ENCODE measurements around the gene RABL2B. TPM values are rescaled to one million over a fixed set of nuclear protein-coding genes. Genes with fewer than 3 reads are reported as not detected.
"Not testable (repeated sequence)": the region's sequence is repeated elsewhere in the genome, so short reads cannot be mapped to it uniquely, and the experiment has no call there.

The RABL2B gene
- 9.5 TPM for total RNA-seq
- polyA plus RNA-seq, result 21.0 TPM

GRCh38 chr22:50783033-50783879, at the start of gene RABL2B:
TSS of gene RABL2B (minus strand) at chr22:50783636. CDS start at chr22:50782294, 1,342 bp downstream.
- DNase-seq (ENCODE audit: extremely low spot score), result peak; percentile 55
- WGBS, result under 1% methylated on average over 58 of the region's 77 CpGs
- not testable (repeated sequence) for H3K27ac ChIP-seq (ENCODE audit: low read depth); H3K4me1 ChIP-seq (ENCODE audit: insufficient read depth); H3K36me3 ChIP-seq (ENCODE audit: insufficient read depth)
- peak within 1 kb of the TSS; percentile 30 for H3K4me3 ChIP-seq (ENCODE audit: low read depth, low read length)

GRCh38 chr22:50786936-50787335, 3.5 kb upstream of the RABL2B start:
- H3K27ac ChIP-seq (ENCODE audit: low read depth); DNase-seq (ENCODE audit: extremely low spot score); H3K36me3 ChIP-seq (ENCODE audit: insufficient read depth); H3K4me1 ChIP-seq (ENCODE audit: insufficient read depth); H3K4me3 ChIP-seq (ENCODE audit: low read depth, low read length): not testable (repeated sequence)
- 53% methylated on average over 4 of the region's 5 CpGs for WGBS

GRCh38 chr22:50785289-50785688, 1.9 kb upstream of the RABL2B start:
- H3K4me1 ChIP-seq (ENCODE audit: insufficient read depth); H3K27ac ChIP-seq (ENCODE audit: low read depth); H3K4me3 ChIP-seq (ENCODE audit: low read depth, low read length); H3K36me3 ChIP-seq (ENCODE audit: insufficient read depth); DNase-seq (ENCODE audit: extremely low spot score): not testable (repeated sequence)
- 83% methylated on average over 5 of the region's 5 CpGs for WGBS

GRCh38 chr22:50783880-50784276, 442 bp upstream of the RABL2B start:
- peak overlapping the region; percentile 18 for H3K4me3 ChIP-seq (ENCODE audit: low read depth, low read length)
- H3K4me1 ChIP-seq (ENCODE audit: insufficient read depth); H3K36me3 ChIP-seq (ENCODE audit: insufficient read depth); DNase-seq (ENCODE audit: extremely low spot score); H3K27ac ChIP-seq (ENCODE audit: low read depth): not testable (repeated sequence)
- under 1% methylated on average over 11 of the region's 16 CpGs for WGBS

GRCh38 chr22:50782253-50782652, 1.2 kb downstream of the RABL2B start:
- DNase-seq (ENCODE audit: extremely low spot score); H3K36me3 ChIP-seq (ENCODE audit: insufficient read depth); H3K4me1 ChIP-seq (ENCODE audit: insufficient read depth); H3K4me3 ChIP-seq (ENCODE audit: low read depth, low read length); H3K27ac ChIP-seq (ENCODE audit: low read depth): not testable (repeated sequence)
- 90% methylated on average over 2 of the region's 3 CpGs for WGBS

GRCh38 chr22:50780244-50780643, 3.2 kb downstream of the RABL2B start:
- 87% methylated on average over 4 of the region's 4 CpGs for WGBS
- not testable (repeated sequence) for H3K4me1 ChIP-seq (ENCODE audit: insufficient read depth); H3K4me3 ChIP-seq (ENCODE audit: low read depth, low read length); H3K36me3 ChIP-seq (ENCODE audit: insufficient read depth); H3K27ac ChIP-seq (ENCODE audit: low read depth); DNase-seq (ENCODE audit: extremely low spot score)

- H3K27ac ChIP-seq (ENCODE audit: low read depth); H3K36me3 ChIP-seq (ENCODE audit: insufficient read depth); DNase-seq (ENCODE audit: extremely low spot score); H3K4me3 ChIP-seq (ENCODE audit: low read depth, low read length); H3K4me1 ChIP-seq (ENCODE audit: insufficient read depth): not testable (repeated sequence)
- WGBS, result 96% methylated on average over 5 of the region's 5 CpGs
These were observed 5.8 kb downstream of the RABL2B start for GRCh38 chr22:50777631-50778030.

- WGBS, result 22% methylated on average over 12 of the region's 12 CpGs
- DNase-seq (ENCODE audit: extremely low spot score); H3K36me3 ChIP-seq (ENCODE audit: insufficient read depth); H3K27ac ChIP-seq (ENCODE audit: low read depth); H3K4me3 ChIP-seq (ENCODE audit: low read depth, low read length); H3K4me1 ChIP-seq (ENCODE audit: insufficient read depth): not testable (repeated sequence)
These were observed 8.3 kb downstream of the RABL2B start for GRCh38 chr22:50775132-50775531.

GRCh38 chr22:50764288-50764687, 19.1 kb downstream of the RABL2B start:
- not testable (repeated sequence) for H3K4me3 ChIP-seq (ENCODE audit: low read depth, low read length); H3K36me3 ChIP-seq (ENCODE audit: insufficient read depth); DNase-seq (ENCODE audit: extremely low spot score); H3K4me1 ChIP-seq (ENCODE audit: insufficient read depth); H3K27ac ChIP-seq (ENCODE audit: low read depth)
- WGBS, result 73% methylated on average over 3 of the region's 3 CpGs

- H3K4me3 ChIP-seq (ENCODE audit: low read depth, low read length); H3K4me1 ChIP-seq (ENCODE audit: insufficient read depth); H3K27ac ChIP-seq (ENCODE audit: low read depth); H3K36me3 ChIP-seq (ENCODE audit: insufficient read depth); DNase-seq (ENCODE audit: extremely low spot score): not testable (repeated sequence)
- 97% methylated on average over 2 of the region's 2 CpGs for WGBS
These were observed 21.6 kb downstream of the RABL2B start for GRCh38 chr22:50761829-50762228.

- not testable (repeated sequence) for H3K4me1 ChIP-seq (ENCODE audit: insufficient read depth); DNase-seq (ENCODE audit: extremely low spot score); H3K36me3 ChIP-seq (ENCODE audit: insufficient read depth); H3K4me3 ChIP-seq (ENCODE audit: low read depth, low read length); H3K27ac ChIP-seq (ENCODE audit: low read depth)
- 68% methylated on average over 9 of the region's 10 CpGs for WGBS
These were observed 23.7 kb downstream of the RABL2B start for GRCh38 chr22:50759597-50760341.

- H3K27ac ChIP-seq (ENCODE audit: low read depth); DNase-seq (ENCODE audit: extremely low spot score); H3K36me3 ChIP-seq (ENCODE audit: insufficient read depth); H3K4me1 ChIP-seq (ENCODE audit: insufficient read depth): not testable (repeated sequence)
- H3K4me3 ChIP-seq (ENCODE audit: low read depth, low read length), result peak overlapping the region; percentile 23
- WGBS, result 15% methylated on average over 24 of the region's 24 CpGs
These were observed 26.4 kb downstream of the RABL2B start for GRCh38 chr22:50756949-50757491.

- 18% methylated on average over 8 of the region's 9 CpGs for WGBS
- not testable (repeated sequence) for H3K4me3 ChIP-seq (ENCODE audit: low read depth, low read length); H3K36me3 ChIP-seq (ENCODE audit: insufficient read depth); H3K4me1 ChIP-seq (ENCODE audit: insufficient read depth); H3K27ac ChIP-seq (ENCODE audit: low read depth); DNase-seq (ENCODE audit: extremely low spot score)
These were observed 27.0 kb downstream of the RABL2B start for GRCh38 chr22:50756406-50756805.

- H3K36me3 ChIP-seq (ENCODE audit: insufficient read depth); H3K4me1 ChIP-seq (ENCODE audit: insufficient read depth); H3K4me3 ChIP-seq (ENCODE audit: low read depth, low read length); H3K27ac ChIP-seq (ENCODE audit: low read depth); DNase-seq (ENCODE audit: extremely low spot score): not testable (repeated sequence)
- 89% methylated on average over 20 of the region's 20 CpGs for WGBS
These were observed 28.2 kb downstream of the RABL2B start for GRCh38 chr22:50755251-50755650.
